ENCODE results near the gene GNAQ.
"Not testable (repeated sequence)": the region's sequence is repeated elsewhere in the genome, so short reads cannot be mapped to it uniquely, and the experiment has no call there.

Gene GNAQ

GRCh38 chr9:77721156-77721555 is 310.5 kb downstream of the GNAQ start:
- DNase-seq = not testable (repeated sequence)

DNA sequence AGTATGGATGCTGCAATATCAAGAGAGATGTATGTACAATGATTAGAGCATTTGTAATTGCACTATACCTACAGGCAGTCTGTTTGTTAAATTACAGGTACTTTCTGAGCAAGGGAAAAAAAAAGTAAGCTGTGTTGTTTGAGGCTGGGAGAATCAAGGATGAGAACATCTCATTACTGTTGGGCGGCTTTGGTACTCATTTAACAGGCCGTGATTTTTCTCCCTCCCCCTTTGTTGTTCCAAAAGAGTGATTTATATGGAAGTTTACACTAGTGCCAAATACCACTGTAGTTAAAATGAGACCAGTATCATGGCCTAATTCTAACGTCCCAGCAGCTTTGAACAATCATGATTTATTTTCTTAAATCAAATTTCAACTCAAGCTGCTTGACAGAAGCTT is 312.3 kb downstream of the GNAQ start:
- DNase-seq = no peak

DNA sequence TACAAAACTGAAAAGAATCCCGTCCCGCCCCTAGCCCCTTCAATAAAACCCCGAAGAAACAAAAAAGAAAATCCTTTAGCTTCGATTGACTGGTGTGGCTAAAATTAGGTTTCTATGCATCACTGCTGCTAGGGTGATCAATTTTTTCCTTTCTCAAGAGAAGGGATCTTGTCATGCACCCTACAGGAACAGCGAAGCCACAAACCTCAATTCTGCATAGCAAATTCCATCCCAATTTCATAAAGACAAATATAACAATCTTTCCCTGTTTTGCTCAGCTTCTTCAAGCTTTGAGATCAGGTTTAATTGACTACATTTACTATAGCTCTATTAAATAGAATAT is 313.3 kb downstream of the GNAQ start:
- DNase-seq = not testable (repeated sequence)

DNA sequence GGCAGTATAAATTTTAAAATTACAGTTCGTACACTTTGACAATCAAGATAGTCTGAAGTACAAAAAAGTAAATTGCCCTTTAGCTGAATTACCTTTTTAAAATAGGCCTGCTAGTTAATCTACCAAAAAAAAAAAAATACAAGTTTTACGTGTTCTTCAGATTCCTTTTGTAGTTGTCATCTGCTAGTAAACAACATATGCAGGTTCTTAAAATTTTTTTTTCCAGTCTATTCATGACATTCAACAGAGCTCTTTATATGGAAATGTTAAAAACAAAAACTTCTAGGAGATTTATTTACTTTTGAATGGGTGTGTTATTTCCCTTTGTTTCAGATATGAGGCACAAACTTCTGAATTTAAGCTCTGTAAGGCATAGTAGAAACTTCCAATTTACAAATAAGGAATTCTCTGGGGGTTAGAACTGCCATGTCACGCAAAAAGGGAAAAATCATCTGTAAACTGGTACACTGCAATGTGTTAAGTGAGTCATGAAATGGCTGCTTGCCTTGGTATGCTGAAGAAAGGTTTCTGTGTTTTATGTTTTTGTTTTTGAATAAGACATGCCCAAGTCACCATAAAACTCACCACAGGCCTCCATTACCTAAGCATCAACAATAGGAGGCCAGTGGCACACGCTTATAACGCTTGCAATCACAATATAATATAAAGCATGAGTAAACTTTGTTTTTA is 313.9 kb downstream of the GNAQ start:
- not testable (repeated sequence) for DNase-seq

DNA sequence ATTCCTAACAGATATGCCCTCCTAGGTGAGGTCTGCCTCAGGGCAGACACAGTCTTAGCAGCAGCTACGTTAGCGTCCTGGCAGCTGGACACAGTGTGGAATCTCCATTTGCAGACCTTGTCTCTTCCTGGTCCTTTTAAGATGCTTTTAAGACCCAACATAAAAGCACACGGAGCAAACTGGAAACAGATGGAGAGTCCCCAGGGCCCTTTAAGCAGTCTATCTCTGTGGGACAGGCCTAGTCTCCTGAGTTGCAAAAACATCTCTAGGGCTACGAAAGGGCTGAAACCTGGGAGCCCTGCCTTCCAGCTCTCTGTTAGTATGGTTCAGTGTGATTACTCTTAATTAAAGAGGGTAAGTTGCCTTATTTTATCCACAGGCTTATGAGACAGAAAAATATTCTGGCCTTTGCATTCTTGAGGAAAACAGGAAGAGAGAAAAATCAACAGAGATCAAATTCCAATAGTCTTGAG is 317.5 kb downstream of the GNAQ start:
- no peak for DNase-seq

GRCh38 chr9:77712533-77713130 is 319.0 kb downstream of the GNAQ start:
- DNase-seq = no peak

GRCh38 chr9:77710965-77711648 is 320.5 kb downstream of the GNAQ start:
- no peak for DNase-seq

- DNase-seq = no peak
These were observed 321.3 kb downstream of the GNAQ start for GRCh38 chr9:77710316-77710715.

DNA sequence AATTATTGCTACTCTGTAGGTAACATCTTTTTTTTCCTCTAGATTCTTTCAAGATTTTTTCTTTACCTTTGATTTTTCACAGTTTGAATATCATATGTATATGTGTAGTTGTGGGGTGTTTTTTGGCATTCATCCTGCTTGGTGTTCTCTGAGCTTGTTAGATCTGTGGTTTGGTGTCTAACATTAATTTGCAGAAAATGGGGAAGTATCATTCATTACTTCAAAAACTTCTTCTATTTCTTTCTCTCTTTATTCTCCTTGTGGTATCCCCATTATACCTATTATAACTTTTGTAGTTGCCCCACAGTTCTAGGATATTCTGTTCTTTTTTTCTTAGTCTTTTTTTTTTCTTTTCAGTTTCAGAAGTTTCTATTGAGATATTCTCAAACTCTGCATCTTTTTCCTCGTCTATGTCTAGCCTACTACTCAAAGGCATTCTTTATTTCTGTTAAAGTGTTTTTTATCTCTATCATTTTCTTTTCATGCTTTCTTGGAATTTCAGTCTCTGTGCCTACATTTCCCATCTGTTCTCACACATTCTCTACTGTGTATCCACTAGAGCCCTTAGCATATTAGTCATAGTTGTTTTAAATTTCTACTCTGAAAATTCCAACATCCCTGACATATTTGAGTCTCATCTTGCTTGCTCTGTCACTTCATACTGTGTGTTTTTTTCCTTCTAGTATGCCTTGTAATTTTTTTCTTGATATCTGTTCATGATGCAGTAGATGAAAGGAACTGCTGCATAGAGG is 323.4 kb downstream of the GNAQ start:
- DNase-seq = no peak

DNA sequence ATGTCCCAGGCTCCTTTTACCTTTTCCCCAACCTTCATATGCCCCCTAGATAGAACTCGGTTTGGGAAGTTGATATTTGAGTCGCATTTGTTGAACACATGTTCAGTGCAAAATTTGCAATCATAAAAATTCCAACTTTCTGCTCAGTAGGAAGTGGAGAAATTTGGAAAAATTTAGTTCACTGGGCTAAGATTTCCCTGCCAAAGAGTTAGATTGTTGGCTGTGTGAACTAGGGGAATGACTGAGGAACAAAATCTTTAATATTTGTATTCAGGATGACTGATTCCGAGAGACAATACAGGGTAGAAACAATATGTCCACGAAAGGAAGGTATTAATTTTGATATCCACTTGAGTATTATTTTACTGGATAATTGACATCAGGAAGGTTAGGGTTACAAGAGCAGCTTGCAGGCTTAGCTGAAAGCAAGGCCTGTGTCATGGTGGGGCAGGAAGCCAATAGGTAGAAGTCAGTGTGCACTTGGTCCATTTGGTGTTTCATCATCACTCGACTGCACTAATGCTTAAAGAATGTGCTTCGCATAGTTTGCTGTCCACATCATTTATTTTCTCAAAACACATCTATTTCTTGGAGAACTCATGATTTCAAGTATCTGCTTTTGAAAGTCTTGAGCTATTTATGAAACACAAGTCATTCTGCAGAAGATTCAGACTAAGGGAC is 324.1 kb downstream of the GNAQ start:
- no peak for DNase-seq

- DNase-seq = no peak
These were observed 326.0 kb downstream of the GNAQ start for GRCh38 chr9:77705636-77706035.

DNA sequence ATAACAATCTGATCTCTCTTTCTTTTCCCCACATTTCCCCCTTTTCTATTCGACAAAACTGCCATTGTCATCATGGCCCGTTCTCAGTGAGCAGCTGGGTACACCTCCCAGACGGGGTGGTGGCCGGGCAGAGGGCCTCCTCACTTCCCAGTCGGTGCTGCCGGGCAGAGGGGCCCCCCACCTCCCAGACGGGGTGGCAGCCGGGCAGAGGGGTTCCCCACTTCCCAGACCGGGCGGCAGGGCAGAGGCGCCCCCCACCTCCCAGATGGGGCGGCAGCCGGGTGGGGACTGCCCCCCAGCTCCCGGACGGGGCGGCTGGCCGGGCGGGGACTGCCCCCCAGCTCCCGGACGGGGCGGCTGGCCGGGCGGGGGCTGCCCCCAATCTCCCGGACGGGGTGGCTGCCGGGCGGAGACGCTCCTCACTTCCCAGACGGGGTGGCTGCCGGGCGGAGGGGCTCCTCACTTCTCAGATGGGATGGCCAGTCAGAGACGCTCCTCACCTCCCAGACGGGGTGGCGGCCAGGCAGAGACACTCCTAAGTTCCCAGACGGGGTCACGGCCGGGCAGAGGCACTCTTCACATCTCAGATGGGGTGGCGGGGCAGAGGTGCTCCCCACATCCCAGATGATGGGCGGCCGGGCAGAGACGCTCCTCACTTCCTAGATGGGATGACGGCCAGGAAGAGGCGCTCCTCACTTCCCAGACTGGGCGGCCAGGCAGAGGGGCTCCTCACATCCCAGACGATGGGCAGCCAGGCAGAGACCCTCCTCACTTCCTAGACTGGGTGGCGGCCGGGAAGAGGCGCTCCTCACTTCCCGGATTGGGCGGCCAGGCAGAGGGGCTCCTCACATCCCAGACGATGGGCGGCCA is 328.9 kb downstream of the GNAQ start:
- DNase-seq = not testable (repeated sequence)

- DNase-seq = no peak
These were observed 334.2 kb downstream of the GNAQ start for GRCh38 chr9:77697238-77697984.

DNA sequence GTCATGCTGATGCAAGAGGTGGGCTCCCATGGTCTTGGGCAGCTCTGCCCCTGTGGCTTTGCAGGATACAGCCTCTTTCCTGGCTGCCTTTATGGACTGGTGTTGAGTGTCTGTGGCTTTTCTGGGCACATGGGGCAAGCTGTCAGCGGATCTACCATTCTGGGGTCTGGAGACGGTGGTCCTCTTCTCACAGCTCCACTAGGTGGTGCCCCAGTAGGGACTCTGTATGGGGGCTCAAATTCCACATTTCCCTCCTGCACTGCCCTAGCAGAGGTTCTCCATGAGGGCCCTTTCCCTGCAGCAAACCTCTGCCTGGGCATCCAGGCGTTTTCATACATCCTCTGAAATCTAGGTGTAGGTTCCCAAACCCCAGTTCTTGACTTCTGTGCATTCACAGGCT is 340.9 kb downstream of the GNAQ start:
- DNase-seq = not testable (repeated sequence)

DNA sequence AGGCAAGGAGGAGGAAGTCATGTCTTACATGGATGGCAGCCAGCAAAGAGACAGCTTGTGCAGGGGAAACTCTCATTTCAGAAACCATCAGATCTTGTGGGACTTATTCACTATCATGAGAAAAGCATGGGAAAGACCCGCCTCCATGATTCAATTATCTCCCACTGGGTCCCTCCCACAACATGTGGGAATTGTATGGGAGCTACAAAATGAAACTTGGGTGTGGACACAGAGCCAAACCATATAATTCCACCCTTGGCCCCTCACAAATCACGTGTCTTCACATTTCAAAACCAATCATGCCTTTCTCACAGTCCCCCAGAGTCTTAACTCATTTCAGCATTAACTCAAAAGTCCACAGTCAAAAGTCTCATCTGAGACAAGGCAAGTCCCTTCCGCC is 341.5 kb downstream of the GNAQ start:
- not testable (repeated sequence) for DNase-seq

DNA sequence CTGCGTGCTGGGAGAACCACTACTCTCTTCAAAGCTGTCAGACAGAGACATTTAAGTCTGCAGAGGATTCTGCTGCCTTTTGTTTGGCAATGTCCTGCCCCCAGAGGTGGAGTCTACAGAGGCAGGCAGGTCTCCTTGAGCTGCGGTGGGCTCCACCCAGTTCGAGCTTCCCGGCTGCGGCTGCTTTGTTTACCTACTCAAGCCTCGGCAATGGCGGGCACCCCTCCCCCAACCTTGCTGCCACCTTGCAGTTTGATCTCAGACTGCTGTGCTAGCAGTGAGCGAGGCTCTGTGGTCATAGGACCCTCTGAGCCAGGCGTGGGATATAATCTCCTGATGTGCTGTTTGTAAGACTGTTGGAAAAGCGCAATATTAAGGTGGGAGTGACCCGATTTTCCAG is 343.9 kb downstream of the GNAQ start:
- not testable (repeated sequence) for DNase-seq

DNA sequence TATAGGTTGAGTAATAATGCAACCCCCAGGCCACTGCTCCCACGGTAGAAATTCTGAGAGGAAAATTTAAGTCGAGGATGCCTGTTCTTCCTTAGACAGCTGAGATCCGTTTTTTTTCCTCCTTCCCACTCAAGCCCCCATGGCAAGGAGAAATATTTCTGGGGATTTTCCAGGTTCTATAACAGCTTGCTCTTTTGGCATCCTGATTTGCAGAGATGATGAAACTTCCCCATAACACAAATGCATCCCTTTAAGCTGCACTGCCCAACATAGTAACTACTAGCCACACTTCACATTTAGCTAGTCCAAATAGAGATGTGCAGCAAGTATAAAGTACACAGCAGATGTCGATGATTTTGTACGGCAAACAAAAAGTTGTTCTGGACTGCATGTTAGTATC is 351.0 kb downstream of the GNAQ start:
- DNase-seq = no peak

DNA sequence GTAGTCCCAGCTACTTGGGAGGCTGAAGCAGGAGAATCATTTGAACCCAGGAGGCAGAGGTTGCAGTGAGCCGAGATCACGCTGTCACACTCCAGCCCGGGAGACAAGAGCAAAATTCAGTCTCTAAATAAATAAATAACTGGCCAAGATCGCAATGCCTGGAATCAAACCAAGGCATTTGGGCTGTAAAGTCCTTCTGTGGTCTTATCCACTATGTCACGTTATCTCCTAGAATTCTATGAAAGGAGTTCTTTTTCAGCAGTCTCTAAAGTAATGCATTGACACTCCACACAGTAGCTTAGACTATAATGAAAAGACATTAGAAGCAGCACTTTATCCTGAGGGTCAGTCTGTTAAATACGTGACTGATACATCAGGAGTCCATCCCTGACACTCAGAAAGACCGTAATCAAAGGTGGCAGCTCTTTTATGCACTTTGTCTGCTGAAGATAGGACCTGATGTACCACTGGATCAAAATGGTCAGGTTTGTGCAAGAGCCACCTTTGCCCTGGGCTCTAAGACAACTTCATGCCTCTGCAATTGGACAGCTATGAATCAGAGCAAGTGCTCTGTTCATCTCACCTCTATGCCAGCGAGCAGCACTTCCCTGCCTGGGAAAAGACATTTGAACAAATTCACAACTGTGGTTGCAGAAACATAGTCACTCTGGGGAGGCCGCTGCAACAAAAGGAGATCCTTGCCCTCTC is 351.8 kb downstream of the GNAQ start:
- no peak for DNase-seq

- no peak for DNase-seq
These were observed 352.5 kb downstream of the GNAQ start for GRCh38 chr9:77679088-77679487.

GRCh38 chr9:77677957-77678535 is 353.6 kb downstream of the GNAQ start:
- no peak for DNase-seq
